T1000 (cell line): ENCODE results near the gene CSRNP3.
"Not testable (repeated sequence)": the region's sequence is repeated elsewhere in the genome, so short reads cannot be mapped to it uniquely, and the experiment has no call there.

ENCODE experiments used
- DNase-seq: peaks from one replicate; lab custom pipeline; 2025; ENCODE audit warnings: mixed read lengths; lab: John Stamatoyannopoulos, UW

Gene CSRNP3

GRCh38 chr2:165635532-165635931, 166.0 kb downstream of the CSRNP3 start:
- no peak for DNase-seq

GRCh38 chr2:165636959-165637358, 167.5 kb downstream of the CSRNP3 start:
- no peak for DNase-seq

- no peak for DNase-seq
Observed at GRCh38 chr2:165637396-165637795, 167.9 kb downstream of the CSRNP3 start.

- DNase-seq, result no peak
Observed at GRCh38 chr2:165639504-165639903, 170.0 kb downstream of the CSRNP3 start.

- no peak for DNase-seq
Observed at GRCh38 chr2:165640247-165640929, 170.9 kb downstream of the CSRNP3 start.

GRCh38 chr2:165645930-165646831, 176.7 kb downstream of the CSRNP3 start:
- no peak for DNase-seq

GRCh38 chr2:165647409-165647808, 177.9 kb downstream of the CSRNP3 start:
- DNase-seq, result no peak

- no peak for DNase-seq
Observed at GRCh38 chr2:165648801-165649200, 179.3 kb downstream of the CSRNP3 start.

- DNase-seq, result no peak
Observed at GRCh38 chr2:165651233-165651632, 181.7 kb downstream of the CSRNP3 start.

GRCh38 chr2:165655661-165656060, 186.2 kb downstream of the CSRNP3 start:
- no peak for DNase-seq

GRCh38 chr2:165660361-165660760, 190.9 kb downstream of the CSRNP3 start:
- DNase-seq, result no peak

- DNase-seq, result no peak
Observed at GRCh38 chr2:165662720-165663119, 193.2 kb downstream of the CSRNP3 start.

- DNase-seq, result no peak
Observed at GRCh38 chr2:165665614-165666013, 196.1 kb downstream of the CSRNP3 start.

- DNase-seq, result not testable (repeated sequence)
Observed at GRCh38 chr2:165666073-165666472, 196.6 kb downstream of the CSRNP3 start.

GRCh38 chr2:165666605-165667004, 197.1 kb downstream of the CSRNP3 start:
- no peak for DNase-seq

- no peak for DNase-seq
Observed at GRCh38 chr2:165667375-165667774, 197.9 kb downstream of the CSRNP3 start.

- DNase-seq, result no peak
Observed at GRCh38 chr2:165674780-165675179, 205.3 kb downstream of the CSRNP3 start.

GRCh38 chr2:165675551-165675968, 206.1 kb downstream of the CSRNP3 start:
- no peak for DNase-seq

- no peak for DNase-seq
Observed at GRCh38 chr2:165678882-165679281, 209.4 kb downstream of the CSRNP3 start.

GRCh38 chr2:165679621-165680020, 210.1 kb downstream of the CSRNP3 start:
- DNase-seq, result no peak

- DNase-seq, result no peak
Observed at GRCh38 chr2:165681841-165682240, 212.3 kb downstream of the CSRNP3 start.

GRCh38 chr2:165682546-165682945, 213.0 kb downstream of the CSRNP3 start:
- no peak for DNase-seq

GRCh38 chr2:165686800-165687199, 217.3 kb downstream of the CSRNP3 start:
- DNase-seq, result no peak
